Stimulated activated CD4-positive, alpha-beta T cell treated with anti-CD3 and anti-CD28 coated beads, Interleukin-15, amount 100 ng/mL, for 1 hour (primary cell): ENCODE results near the gene PHF5A.
"Not testable (repeated sequence)": the region's sequence is repeated elsewhere in the genome, so short reads cannot be mapped to it uniquely, and the experiment has no call there.

Source experiments
- DNase-seq, 2 donors: peaks; one replicate each; pipeline ENCODE4 v3.0.0-alpha.2; 2020; ENCODE audit warnings: low read depth in 1 of 2, low spot score in 1 of 2

Gene PHF5A

GRCh38 chr22:41447435-41448188 lies 20.9 kb downstream of the PHF5A start:
- DNase-seq, result peak; percentile 33 to 51

GRCh38 chr22:41446639-41447434 lies 21.7 kb downstream of the PHF5A start, which contains the start of gene TOB2:
Gene TOB2 (minus strand): TSS chr22:41446801. CDS start chr22:41437345, 9,456 bp downstream.
- peak; percentile 93 to 94 for DNase-seq

- DNase-seq, result no peak
Observed at GRCh38 chr22:41446057-41446501, 22.4 kb downstream of the PHF5A start.

GRCh38 chr22:41445129-41446056 lies 23.1 kb downstream of the PHF5A start:
- DNase-seq, result no peak

DNA sequence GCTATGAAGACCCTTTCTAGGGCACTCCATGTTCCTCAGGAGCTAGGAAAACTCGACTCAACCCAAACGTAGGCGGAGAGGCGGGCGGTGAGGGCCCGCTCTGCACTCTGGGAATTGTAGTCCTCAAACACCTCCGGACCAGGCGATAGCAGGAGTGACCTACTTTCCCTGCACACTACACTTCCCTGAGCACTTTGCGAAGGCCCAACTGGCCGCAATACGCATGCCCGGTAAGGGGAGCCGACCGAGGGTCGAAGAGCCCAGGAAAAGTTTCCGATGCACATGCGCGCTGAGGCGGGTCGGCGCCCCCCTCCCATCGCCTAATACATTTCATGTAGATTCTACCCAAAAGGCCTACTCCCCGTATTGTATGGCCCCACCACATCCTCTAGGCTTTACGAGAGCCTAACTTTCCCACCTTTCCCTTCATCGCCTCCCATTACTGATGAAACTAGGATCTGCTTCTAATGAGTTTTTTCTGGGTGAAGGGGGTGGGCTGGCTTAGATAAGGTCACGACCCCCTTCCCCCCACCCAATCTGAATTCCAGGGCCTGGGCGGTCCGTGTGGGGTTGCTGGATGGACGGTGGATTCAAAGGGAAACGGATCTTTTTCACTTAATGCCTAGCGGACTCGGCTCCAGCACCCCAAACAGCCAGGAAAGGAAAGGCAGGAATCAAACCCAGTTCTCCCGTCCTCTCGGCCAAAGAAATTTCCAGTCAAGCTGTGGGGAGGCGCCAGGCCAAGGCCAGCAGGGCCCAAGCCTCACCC lies 23.9 kb downstream of the PHF5A start:
- peak; percentile 66 to 70 for DNase-seq

DNA sequence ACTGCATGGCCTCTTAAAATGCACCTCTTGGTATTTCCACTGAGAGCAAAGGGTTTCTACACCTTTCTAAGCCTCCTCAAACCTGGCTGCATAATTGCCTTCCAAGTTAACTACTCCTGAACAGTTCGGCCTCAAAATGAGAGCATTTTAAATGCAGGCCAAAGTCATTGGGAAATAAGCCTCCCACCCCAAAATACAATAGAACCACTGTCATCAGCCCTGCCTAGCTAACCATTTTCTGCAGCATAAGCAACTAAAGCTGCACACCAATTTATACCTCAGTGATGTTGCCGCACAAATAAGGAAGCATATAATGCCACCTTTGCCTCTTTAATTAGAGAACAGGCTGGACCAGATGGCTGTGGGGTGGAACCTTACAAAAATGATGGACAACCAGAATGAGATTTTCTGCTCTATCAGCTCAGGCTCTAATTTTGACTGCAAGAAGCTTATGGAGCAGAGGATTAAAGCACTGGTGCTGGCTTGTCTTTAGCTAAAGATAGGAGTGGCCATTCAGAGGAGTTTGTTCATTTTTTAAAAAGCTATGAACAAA lies 26.2 kb downstream of the PHF5A start:
- DNase-seq, result no peak

DNA sequence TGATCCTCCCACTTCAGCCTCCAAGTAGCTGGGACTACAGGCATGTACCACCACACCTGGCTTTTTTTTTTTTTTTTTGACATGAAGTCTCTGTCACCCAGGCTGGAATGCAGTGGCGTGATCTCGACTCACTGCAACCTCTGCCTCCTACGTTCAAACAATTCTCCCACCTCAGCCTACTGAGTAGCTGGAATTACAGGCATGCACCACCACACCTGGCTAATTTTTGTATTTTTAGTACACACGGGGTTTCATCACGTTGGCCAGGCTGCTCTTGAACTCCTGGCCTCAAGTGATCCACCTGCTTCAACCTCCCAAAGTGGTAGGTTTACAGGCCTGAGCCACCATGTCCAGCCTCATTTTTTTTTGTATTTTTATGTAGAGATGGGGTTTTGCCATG lies 28.0 kb downstream of the PHF5A start:
- DNase-seq, result not testable (repeated sequence)

DNA sequence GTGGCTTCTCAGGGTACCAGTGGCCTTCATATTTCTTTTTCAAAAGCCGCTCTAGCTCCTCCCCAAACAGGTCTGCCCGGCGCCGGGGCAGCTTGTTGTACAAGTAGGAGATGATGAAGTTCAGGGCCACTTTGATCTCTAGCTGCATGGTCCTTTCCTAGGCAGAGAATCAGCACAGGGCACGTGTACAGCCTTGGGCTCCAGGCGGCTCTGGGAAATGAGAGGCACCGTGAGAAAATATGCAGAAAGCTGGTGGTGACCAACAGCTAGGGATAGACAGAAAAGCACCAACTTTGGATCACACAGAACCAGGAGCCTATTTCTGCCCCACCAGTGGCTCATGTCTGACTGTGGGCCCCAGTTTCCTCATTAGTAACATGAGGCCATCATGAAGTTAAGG lies 31.3 kb downstream of the PHF5A start:
- no peak for DNase-seq

GRCh38 chr22:41436322-41437113 lies 32.0 kb downstream of the PHF5A start:
- DNase-seq, result no peak

DNA sequence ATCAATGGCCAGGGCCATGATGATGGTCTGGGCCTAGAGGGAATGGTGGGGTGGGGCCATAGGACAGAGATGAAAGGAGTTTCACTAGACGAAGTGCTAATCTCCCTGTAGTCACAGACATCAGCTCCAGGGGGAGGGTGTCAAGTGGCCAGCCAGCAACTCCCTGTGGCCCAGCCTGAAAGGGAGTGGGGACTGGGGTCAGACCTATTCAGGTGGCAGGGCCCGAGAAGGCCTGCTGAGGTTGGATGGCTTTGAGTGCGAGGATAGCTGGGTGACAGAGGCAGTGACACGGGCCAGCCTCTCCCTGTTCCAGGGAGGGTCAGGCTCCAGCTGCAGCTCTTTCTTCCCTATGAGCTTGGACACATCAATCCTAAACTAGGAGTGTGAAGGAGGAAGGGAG lies 32.9 kb downstream of the PHF5A start:
- DNase-seq, result no peak

- DNase-seq, result not testable (repeated sequence)
Observed at GRCh38 chr22:41434361-41435003, 34.0 kb downstream of the PHF5A start.

- DNase-seq, result not testable (repeated sequence)
Observed at GRCh38 chr22:41433480-41433879, 35.0 kb downstream of the PHF5A start.

DNA sequence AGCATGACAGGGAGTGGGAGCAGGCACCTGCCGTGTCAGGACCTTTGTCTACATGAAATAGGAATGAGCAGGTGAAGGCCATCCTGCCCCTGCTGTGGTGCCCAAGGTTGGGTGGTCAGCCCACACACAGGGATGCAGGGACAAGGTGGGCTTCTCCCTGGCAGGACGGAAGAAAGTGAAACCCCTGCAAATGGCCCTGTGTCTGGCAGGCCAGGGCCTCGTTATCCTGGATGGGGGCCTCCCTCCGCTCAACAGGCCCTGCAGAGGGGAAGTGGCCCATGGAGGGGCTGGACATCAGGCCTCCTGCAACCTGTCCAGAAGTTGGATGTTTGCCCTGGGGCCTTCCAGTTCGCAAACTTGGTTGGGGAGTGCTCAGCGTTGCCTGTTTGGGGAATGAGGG lies 36.8 kb downstream of the PHF5A start:
- DNase-seq, result no peak

- DNase-seq, result no peak
Observed at GRCh38 chr22:41429951-41430332, 38.5 kb downstream of the PHF5A start.

DNA sequence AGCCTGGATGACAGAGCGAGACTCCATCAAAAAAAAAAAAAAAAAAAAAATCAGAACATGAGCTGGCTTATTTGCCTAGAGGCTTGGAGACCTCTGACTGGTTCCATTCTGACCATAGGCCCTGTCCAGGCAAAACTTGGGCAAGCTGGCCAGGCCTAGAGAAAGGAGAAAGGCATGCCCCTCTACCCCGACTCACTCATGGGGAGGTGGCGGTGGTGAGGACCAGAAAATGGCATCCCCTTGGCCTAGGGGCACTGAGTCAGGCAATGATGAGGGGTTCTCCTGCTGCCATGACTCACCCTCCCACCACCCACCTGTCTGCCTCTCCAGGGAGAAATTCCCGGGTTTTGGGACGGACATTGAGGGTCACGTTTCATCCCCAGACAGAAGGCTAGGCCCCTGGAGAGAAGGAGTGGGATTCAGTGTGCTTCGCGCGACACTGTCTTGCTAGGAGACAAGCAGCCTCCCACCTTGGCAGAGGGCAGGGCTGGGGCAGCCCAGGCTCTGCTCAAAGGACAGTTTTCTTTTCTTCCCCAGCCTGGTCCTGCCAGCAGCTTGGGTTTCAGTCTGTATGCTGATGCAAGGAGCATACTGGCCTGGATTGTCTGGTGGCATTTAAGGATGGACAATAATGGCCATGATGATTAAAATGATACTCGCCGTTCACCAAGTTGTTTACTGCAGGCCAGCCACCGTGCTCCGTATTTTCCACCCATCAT lies 39.1 kb downstream of the PHF5A start:
- DNase-seq, result no peak

- DNase-seq, result no peak
Observed at GRCh38 chr22:41425660-41426365, 42.7 kb downstream of the PHF5A start.

DNA sequence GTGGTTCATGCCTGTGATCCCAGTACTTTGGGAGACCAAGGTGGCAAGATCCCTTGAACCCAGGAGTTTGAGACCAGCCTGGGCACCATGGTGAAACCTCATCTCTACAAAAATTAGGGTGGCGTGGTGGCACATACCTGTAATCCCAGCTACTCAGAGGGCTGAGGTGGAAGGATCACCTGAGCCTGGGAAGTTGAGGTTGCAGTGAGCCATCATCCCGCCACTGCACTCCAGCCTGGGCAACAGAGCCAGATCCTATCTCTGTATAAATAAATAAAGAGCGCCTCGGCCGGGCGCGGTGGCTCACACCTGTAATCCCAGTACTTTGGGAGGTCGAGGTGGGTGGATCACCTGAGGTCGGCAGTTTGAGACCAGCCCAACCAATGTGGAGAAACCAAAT lies 49.8 kb downstream of the PHF5A start:
- DNase-seq, result no peak
